ENCODE data around the gene PMIS2. TPM values are rescaled to one million over a fixed set of nuclear protein-coding genes. Genes with fewer than 3 reads are reported as not detected.

PMIS2 gene
- total and polyA plus RNA-seq, 2 of the 8 experiments (the other 6 are each of a cell fraction or from before 2014, with no cell fraction given) = not detected

DNA sequence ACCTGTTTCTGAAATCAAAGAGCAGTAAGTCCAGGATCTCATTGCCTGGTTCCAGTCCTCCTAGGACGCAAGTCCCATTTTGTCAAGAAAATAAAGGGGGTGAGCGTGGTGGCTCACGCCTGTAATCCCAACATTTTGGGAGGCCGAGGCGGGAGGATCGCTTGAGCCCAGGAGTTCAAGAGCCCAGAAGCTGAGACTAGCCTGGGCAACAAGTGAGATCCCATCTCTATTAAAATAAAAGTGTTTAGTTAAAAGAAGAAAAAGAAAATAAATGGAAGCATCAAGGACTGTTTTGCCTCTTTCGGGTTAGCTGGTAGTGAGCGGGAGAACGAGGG lies 26.2 kb downstream of the PMIS2 start:
- H3K14ac ChIP-seq (ENCODE audit: insufficient read length) = no peak overlapping the region
- H3K79me2 ChIP-seq (ENCODE audit: control insufficient read depth in 1 of 2, insufficient read depth in 2 of 2, low read length in 2 of 2) = no peaks in the 10 kb centered on the region
- no peak overlapping the region; the same call in 1 of the 2 replicates for H3K18ac ChIP-seq (ENCODE audit: extremely low read depth, low read length)
- H2BK12ac ChIP-seq (ENCODE audit: low read depth, low read length) = peak overlapping the region; percentile 84; the same call in 1 of the 2 replicates
- peak overlapping the region; percentile 52 for H4K91ac ChIP-seq (replicated peaks; ENCODE audit: insufficient read length, low read length)
- H4K5ac ChIP-seq (ENCODE audit: insufficient read length, low read depth, low read length) = peak overlapping the region; percentile 29
- H3K9me3 ChIP-seq (ENCODE audit: insufficient read depth in 2 of 2, low read depth in 1 of 2, low read length in 1 of 2) = peaks cover 5 to 8% of the 10 kb centered on the region in 2 experiments
- no peaks in the 10 kb centered on the region for H4K20me1 ChIP-seq (replicated peaks in 1 of 2; ENCODE audit: control insufficient read depth in 1 of 2, insufficient read depth in 2 of 2, low read length in 2 of 2)
- no peaks in the 10 kb centered on the region for H3K79me1 ChIP-seq (ENCODE audit: low read depth, low read length)
- H3K23ac ChIP-seq (ENCODE audit: insufficient read length) = no peak overlapping the region
- H4K8ac ChIP-seq (ENCODE audit: extremely low read depth, insufficient read depth, low read length) = no peak overlapping the region; the same call in 1 of the 2 replicates
- peak overlapping the region; percentile 60; the same call in 1 of the 2 replicates for H2AFZ ChIP-seq (ENCODE audit: low read length)
- ChIA-PET CTCF (ENCODE audit: partially characterized antibody) (interaction anchor here (0.9 to 7.1 kb wide), 6 partner anchors 11 to 100 kb away, joined by 4 to 38 read pairs (median 12); no protein-coding TSS in a partner anchor), POLR2A (ENCODE audit: partially characterized antibody) (interaction anchor here (0.7 to 3.8 kb wide), 12 partner anchors 9 to 117 kb away, joined by 3 to 16 read pairs (median 6); no protein-coding TSS in a partner anchor)
- peaks cover 0 to 6% (median 4%) of the 10 kb centered on the region in 4 experiments; a peak in 3 of 8 replicates for H3K36me3 ChIP-seq (ENCODE audit: control insufficient read depth in 2 of 4, insufficient read depth in 4 of 4, low read length in 3 of 4)
- no peak for DNase-seq (ENCODE audit: low read depth in 1 of 2, low spot score in 2 of 2)
- H3K4me3 ChIP-seq (ENCODE audit: extremely low read depth in 1 of 4, insufficient read depth in 2 of 4, low read depth in 3 of 4, low read length in 4 of 4) = peak overlapping the region; percentile 22 to 90 (median 86); a peak in 5 of 8 replicates
- H3K23me2 ChIP-seq (ENCODE audit: low read depth, low read length) = peaks cover 8% of the 10 kb centered on the region; the same call in 1 of the 2 replicates
- peaks cover 0 to 3% (median 0%) of the 10 kb centered on the region in 4 experiments; a peak in 1 of 7 replicates for H3K27me3 ChIP-seq (replicated peaks in 1 of 4; ENCODE audit: control insufficient read depth in 3 of 4, extremely low read depth in 1 of 4, insufficient read depth in 3 of 4, low read length in 3 of 4)
- no peak overlapping the region for H2BK20ac ChIP-seq (ENCODE audit: low read length)
- H3K4ac ChIP-seq (replicated peaks; ENCODE audit: insufficient read length, low read depth, low read length) = no peak overlapping the region
- H3K9ac ChIP-seq (replicated peaks in 1 of 4; ENCODE audit: extremely low read depth in 1 of 4, low read depth in 3 of 4, low read length in 3 of 4) = no peak overlapping the region; a peak in 1 of 7 replicates
- H2AK5ac ChIP-seq (ENCODE audit: low read depth, low read length) = no peak overlapping the region
- peak overlapping the region; percentile 96 to 98 for H3K4me2 ChIP-seq (ENCODE audit: insufficient read depth in 1 of 2, low read depth in 2 of 2, low read length in 2 of 2)
- peaks cover 0 to 4% (median 2%) of the 10 kb centered on the region in 4 experiments; a peak in 4 of 7 replicates for H3K4me1 ChIP-seq (replicated peaks in 1 of 4; ENCODE audit: control insufficient read depth in 3 of 4, insufficient read depth in 4 of 4, low read length in 3 of 4)
- FAIRE-seq = no peak
- no peak overlapping the region for H2BK15ac ChIP-seq (ENCODE audit: low read length)
- no peak overlapping the region for H3K27ac ChIP-seq (ENCODE audit: low read depth, low read length)
- peak in 1 of 2 experiments; percentile 14; a peak in 1 of 4 replicates for TF ChIP-seq HDAC2 (IDR thresholded peaks at IDR 0.05; ENCODE audit: borderline replicate concordance in 1 of 2, low read depth in 2 of 2, low read length in 2 of 2)
- TF ChIP-seq BCL11A (IDR thresholded peaks at IDR 0.05; ENCODE audit: low read depth in 2 of 2, low read length in 2 of 2) = no peak
- TF ChIP-seq NANOG (IDR thresholded peaks at IDR 0.05; ENCODE audit: insufficient read depth, low read depth, low read length, poor library complexity, severe bottlenecking) = no peak
- TF ChIP-seq SP4 (IDR thresholded peaks at IDR 0.05; ENCODE audit: low read length) = no peak
- no peak overlapping the region for H3K56ac ChIP-seq (replicated peaks; ENCODE audit: insufficient read length, low read depth, low read length)
- WGBS, 2 experiments (ENCODE audit: extremely low coverage in 1 of 2, insufficient coverage in 1 of 2, insufficient read length in 1 of 2, insufficient replicate concordance in 2 of 2, low coverage in 1 of 2, low lambda C conversion rate in 2 of 2, missing lambda C conversion rate in 1 of 2) = 44% methylated on average over 9 of the region's 9 CpGs; no CpG with 5 or more reads in 1 of the 2 experiments
- H2BK5ac ChIP-seq (ENCODE audit: low read depth, low read length) = no peak overlapping the region
- no peak overlapping the region for H2BK120ac ChIP-seq (replicated peaks; ENCODE audit: low read depth, low read length)
